Kidney (tissue), 14 donors: ENCODE measurements around the gene CRTC2. TPM values are rescaled to one million over a fixed set of nuclear protein-coding genes. Genes with fewer than 3 reads are reported as not detected.

ENCODE experiments used
- DNase-seq, 5 donors: peaks; one replicate each; pipeline ENCODE4 v3.0.0-alpha.2; 2013 to 2020
- FAIRE-seq: peaks from 2 replicates; lab custom pipeline; 2012; peaks lifted over from hg19 to GRCh38; lab: Jason Lieb, UNC
- H3K27ac ChIP-seq, 2 donors: one replicate each; pipeline ENCODE4 v1.7.0; 2013; ENCODE audit warnings: low read depth in 2 of 2, low read length in 2 of 2, inconsistent platforms in 1 of 2
- H3K27me3 ChIP-seq: one replicate; pipeline ENCODE4 v1.7.1; 2013; ENCODE audit warnings: low read length, inconsistent platforms; ENCODE audit not compliant: control insufficient read depth, insufficient read depth
- H3K36me3 ChIP-seq, 3 donors: one replicate each; pipeline versions ENCODE4 v1.7.0 to v1.7.1; 2013; ENCODE audit warnings: low read length in 3 of 3, control low read depth in 1 of 3, inconsistent platforms in 1 of 3; ENCODE audit not compliant: insufficient read depth in 3 of 3, control insufficient read depth in 2 of 3
- H3K4me1 ChIP-seq, 3 donors: one replicate each; pipeline versions ENCODE4 v1.7.0 to v1.7.1; 2013; ENCODE audit warnings: low read length in 3 of 3, inconsistent platforms in 1 of 3, low read depth in 1 of 3; ENCODE audit not compliant: control insufficient read depth in 2 of 3, insufficient read depth in 2 of 3
- H3K4me3 ChIP-seq, 3 donors: one replicate each; pipeline versions ENCODE4 v1.7.0 to v1.8.1; 2013; ENCODE audit warnings: low read length in 3 of 3, control low read depth in 1 of 3, inconsistent platforms in 1 of 3
- H3K9ac ChIP-seq, 3 donors: one replicate each; pipeline versions ENCODE4 v1.7.0 to v1.7.1; 2013; ENCODE audit warnings: low read length in 3 of 3, control low read depth in 1 of 3, inconsistent platforms in 1 of 3
- H3K9me3 ChIP-seq, 3 donors: one replicate each; pipeline versions ENCODE4 v1.7.0 to v1.7.1; 2013; ENCODE audit warnings: low read length in 3 of 3, control low read depth in 1 of 3, inconsistent platforms in 1 of 3; ENCODE audit not compliant: control insufficient read depth in 2 of 3, insufficient read depth in 1 of 3
- intact Hi-C: fragments of 100-400 bp; cut with DNase I; formaldehyde crosslinking; loops from one replicate; pipeline ENCODE4 v1.11.1; 2022
- polyA plus RNA-seq: library from polyadenylated mRNA; stranded (reverse); fragments of 350-450 nt; fragmentation: Illumina TruSeq; extraction: RNeasy Lipid Tissue Mini Kit (QIAGEN cat#74804); gene quantifications from one replicate; pipeline ENCODE4 v1.2.3, GENCODE V29; 2014; ENCODE audit warnings: low read depth, low replicate concordance; ENCODE audit not compliant: insufficient read depth
- total RNA-seq: library from RNA; stranded (reverse); fragmentation: NEBNext Ultra II Directional; extraction: Animal tissue kit (Norgen Biotek cat#: 25700); gene quantifications from one replicate; pipeline ENCODE4 v1.2.1, GENCODE V29; 2021
- TF ChIP-seq, protein P1 (sequence below): IDR thresholded peaks from 3 replicates; pipeline ENCODE4 v1.5.1; 2012; ENCODE audit warnings: mild to moderate bottlenecking, moderate library complexity, borderline replicate concordance; ENCODE audit not compliant: insufficient read depth; ENCODE audit errors: extremely low read depth
- donor health status: control.
- donor health status: control.
- donor health status: control.
- donor health status: control.
- donor health status: control.
- donor health status: DM: yes; HTN: yes; CAD: no.
- donor health status: Normal renal cell carcinoma (clear cell type).

The CRTC2 gene
- total and polyA plus RNA-seq, 2 donors from 2014 or later, result 28.6 to 44.8 TPM

DNA sequence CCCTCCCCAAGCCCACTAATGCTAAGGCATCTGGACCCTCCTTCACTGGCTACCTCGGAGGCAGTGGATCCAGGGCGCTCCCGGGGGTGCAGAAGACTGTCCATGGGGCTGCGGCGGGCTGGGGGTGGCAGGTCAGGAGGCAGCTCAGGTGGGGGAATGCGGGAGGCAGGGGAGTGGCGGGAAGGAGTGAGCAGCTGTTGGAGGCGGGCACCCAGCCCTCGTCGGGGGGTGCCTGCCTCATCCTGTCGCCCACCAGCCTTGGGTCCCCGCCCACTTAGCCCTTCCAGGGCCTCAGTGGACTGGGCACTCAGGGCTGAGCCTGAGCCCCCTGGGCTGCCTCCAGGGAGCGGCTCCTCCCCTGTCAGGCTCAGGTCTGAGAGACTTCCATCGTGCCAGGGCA is 25.0 kb downstream of the CRTC2 start:
- intact Hi-C loops, result no loop called here
- no peak overlapping the region for H3K9ac ChIP-seq
- H3K4me3 ChIP-seq, result no peak overlapping the region
- H3K9me3 ChIP-seq, result no peaks in the 10 kb centered on the region
- peaks cover 5 to 54% (median 29%) of the 10 kb centered on the region in 3 donors for H3K36me3 ChIP-seq
- H3K27ac ChIP-seq, result no peak overlapping the region
- FAIRE-seq (no peak), DNase-seq (peak in 2 of 5 donors; percentile 32 to 66)
- TF ChIP-seq, protein P1, sequence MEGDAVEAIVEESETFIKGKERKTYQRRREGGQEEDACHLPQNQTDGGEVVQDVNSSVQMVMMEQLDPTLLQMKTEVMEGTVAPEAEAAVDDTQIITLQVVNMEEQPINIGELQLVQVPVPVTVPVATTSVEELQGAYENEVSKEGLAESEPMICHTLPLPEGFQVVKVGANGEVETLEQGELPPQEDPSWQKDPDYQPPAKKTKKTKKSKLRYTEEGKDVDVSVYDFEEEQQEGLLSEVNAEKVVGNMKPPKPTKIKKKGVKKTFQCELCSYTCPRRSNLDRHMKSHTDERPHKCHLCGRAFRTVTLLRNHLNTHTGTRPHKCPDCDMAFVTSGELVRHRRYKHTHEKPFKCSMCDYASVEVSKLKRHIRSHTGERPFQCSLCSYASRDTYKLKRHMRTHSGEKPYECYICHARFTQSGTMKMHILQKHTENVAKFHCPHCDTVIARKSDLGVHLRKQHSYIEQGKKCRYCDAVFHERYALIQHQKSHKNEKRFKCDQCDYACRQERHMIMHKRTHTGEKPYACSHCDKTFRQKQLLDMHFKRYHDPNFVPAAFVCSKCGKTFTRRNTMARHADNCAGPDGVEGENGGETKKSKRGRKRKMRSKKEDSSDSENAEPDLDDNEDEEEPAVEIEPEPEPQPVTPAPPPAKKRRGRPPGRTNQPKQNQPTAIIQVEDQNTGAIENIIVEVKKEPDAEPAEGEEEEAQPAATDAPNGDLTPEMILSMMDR, result no peak
- H3K27me3 ChIP-seq, result no peaks in the 10 kb centered on the region
- peaks cover 0 to 5% (median 0%) of the 10 kb centered on the region in 3 donors for H3K4me1 ChIP-seq

GRCh38 chr1:153932156-153933131 is 26.0 kb downstream of the CRTC2 start:
- Histone ChIP-seq H3K27me3 (no peaks in the 10 kb centered on the region), H3K36me3 (peaks cover 0 to 50% (median 25%) of the 10 kb centered on the region in 3 donors), H3K27ac (no peak overlapping the region), H3K4me1 (peaks cover 0 to 5% (median 0%) of the 10 kb centered on the region in 3 donors), H3K9me3 (no peaks in the 10 kb centered on the region), H3K4me3 (no peak overlapping the region), H3K9ac (no peak overlapping the region)
- peak in 1 of 5 donors; percentile 57 for DNase-seq
- intact Hi-C loops, result no loop called here
- TF ChIP-seq, protein P1, result no peak
- no peak for FAIRE-seq

DNA sequence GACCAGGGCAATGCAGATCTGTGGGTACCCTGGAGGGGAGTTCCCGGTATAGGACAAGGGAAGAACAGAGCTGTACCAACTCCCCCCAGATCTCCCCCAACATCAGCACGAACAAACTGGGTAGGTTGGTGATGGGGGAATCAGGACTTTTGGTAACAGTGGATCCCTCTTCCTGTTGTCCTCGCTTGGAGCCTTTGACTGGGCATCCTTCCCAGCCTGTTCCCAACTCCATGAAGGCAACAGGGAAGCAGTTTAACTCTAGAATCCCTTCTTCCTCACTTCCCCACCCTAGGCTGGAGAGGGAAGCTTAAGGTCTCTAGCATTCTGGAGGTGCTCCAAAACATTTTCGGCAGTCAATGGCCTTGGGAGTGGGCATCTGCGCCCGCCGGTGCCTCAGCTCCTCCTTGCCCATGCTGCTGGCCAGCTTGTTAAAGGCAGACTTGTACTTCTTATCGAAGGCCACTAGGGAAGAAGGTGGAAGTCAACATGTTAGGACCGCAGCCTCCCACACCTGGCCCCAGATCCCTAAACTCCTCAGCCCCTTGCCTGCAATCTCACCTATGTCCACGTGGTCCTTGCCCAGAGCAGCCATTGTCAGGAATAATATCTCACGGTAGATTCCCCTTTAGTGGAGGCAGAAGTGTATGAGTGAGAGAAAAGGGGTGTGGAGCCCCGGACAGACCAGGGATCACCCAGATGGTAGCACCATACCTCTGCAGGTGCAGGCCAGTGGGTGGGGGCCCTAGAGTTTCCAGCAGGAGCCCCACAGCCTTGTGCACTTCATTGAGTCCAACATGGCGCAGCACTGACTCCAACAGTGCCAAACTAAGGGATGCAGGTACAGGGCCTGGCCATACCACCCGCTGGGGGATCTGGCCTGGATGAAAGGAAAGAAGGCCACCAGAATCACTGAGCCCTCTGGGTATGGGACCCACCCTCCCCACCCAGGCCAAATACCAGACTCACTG is 28.1 kb downstream of the CRTC2 start:
- Histone ChIP-seq H3K4me1 (peaks cover 0 to 5% (median 0%) of the 10 kb centered on the region in 3 donors), H3K9me3 (no peaks in the 10 kb centered on the region), H3K4me3 (no peak overlapping the region), H3K36me3 (peaks cover 0 to 30% (median 7%) of the 10 kb centered on the region in 3 donors), H3K9ac (no peak overlapping the region), H3K27me3 (no peaks in the 10 kb centered on the region), H3K27ac (no peak overlapping the region)
- TF ChIP-seq, protein P1, result no peak
- peak in 1 of 5 donors; percentile 39 for DNase-seq
- no peak for FAIRE-seq
- intact Hi-C loops, result no loop called here
